AG20443 (cell line): ENCODE results near the gene TRAF2.
"Not testable (repeated sequence)": the region's sequence is repeated elsewhere in the genome, so short reads cannot be mapped to it uniquely, and the experiment has no call there.

ENCODE experiments used
- DNase-seq: peaks from one replicate; pipeline ENCODE4 v3.0.0; 2012; ENCODE audit warnings: low spot score, mixed read lengths

Gene TRAF2

GRCh38 chr9:136882109-136882946 lies 4.0 kb upstream of the TRAF2 start:
- peak; percentile 88 for DNase-seq

DNA sequence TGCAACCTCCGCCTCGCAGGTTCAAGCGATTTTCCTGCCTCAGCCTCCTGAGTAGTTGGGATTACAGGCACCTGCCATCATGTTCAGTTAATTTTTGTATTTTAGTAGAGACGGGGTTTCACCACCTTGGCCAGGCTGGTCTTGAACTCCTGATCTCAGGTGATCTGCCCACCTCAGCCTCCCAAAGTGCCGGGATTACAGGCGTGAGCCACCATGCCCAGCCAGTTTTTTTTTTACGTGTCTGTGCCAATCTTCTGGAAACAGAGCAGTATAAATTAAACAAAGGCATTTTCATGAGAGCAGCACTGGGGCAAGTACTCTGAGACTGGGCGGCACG lies 3.4 kb upstream of the TRAF2 start:
- not testable (repeated sequence) for DNase-seq

GRCh38 chr9:136883670-136884069 lies 2.6 kb upstream of the TRAF2 start:
- DNase-seq = not testable (repeated sequence)

DNA sequence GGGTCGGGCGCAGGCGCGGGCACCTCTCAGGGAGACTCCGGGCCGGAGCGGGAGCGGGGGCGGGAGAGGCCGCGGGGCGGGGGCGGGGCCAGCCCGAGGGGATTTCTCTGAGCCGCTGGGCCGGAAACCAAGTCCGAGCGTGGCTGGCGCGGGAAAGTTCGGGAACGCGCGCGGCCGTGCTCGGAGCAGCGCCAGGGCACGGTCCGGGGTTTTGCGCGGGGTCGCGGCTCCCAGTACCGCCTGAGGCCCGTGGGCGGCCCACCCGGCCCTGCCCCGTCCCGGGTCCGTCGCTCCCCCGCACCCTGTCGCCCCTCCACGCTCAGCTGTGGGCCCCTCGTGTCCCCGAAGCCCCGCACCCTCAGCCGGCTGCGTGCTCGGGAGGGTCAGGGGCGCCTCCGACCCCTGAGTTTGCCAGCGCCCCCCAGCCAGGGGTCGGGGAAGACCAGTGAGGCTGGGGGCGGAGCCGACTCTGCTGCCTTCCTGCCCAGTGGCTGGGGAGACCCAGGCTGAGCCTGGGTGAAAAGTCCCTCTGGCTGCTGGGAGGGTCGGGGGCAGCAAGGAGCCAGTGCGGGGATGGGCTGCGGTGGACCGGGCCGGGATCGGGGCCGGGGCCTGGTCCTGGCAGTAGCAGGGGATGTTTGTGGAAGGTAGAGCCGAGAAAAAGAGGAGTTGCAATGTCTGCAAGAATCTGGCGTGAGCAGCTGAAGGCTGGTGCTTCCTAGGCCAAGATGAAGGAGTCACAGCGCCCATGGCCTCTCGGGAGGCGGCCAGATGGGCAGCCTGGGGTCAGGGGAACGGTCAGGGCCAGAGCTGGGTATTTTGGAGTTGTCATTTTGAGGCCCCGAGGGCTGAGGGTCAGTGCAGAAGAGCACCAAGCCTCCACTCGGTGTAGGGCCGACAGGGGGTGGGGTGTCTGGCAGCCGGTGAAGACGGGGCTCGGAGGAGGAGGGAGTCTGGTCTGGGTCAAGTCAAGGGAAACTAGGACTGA lies 588 bp downstream of the TRAF2 start:
- peak; percentile 86 for DNase-seq

DNA sequence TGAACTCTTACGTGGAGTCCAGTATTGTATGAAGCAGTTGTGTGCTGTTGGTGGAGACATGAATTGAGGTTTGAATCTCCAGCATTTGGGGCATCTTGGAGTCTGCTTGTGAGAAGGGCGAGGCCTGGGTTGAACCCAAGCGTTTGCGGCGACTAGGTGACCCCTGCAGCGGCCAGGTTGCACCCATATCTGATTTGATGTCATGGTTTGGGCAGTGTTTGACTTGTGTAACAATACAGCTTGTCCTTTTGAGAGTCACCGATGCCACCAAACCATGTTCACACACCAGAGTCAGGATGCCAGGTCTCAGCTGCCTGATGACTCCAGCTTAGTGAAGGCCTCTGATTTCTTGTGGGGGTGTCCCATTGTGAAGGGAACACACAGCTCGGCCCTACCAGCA lies 2.1 kb downstream of the TRAF2 start:
- no peak for DNase-seq

DNA sequence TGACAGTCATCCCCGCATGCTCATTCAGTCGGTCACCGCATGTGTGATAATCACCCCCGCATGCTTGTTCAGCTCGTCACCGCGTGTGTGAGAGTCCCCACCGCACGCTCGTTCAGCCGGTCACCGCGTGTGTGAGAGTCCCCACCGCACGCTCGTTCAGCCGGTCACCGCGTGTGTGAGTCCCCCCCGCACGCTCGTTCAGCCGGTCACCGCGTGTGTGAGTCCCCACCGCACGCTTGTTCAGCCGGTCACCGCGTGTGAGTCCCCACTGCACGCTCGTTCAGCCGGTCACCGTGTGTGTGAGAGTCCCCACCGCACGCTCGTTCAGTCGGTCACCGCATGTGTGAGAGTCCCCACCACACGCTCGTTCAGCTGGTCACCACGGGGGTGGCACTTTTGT lies 3.5 kb downstream of the TRAF2 start:
- no peak for DNase-seq

- no peak for DNase-seq
These were observed 4.3 kb downstream of the TRAF2 start for GRCh38 chr9:136890661-136891060.

DNA sequence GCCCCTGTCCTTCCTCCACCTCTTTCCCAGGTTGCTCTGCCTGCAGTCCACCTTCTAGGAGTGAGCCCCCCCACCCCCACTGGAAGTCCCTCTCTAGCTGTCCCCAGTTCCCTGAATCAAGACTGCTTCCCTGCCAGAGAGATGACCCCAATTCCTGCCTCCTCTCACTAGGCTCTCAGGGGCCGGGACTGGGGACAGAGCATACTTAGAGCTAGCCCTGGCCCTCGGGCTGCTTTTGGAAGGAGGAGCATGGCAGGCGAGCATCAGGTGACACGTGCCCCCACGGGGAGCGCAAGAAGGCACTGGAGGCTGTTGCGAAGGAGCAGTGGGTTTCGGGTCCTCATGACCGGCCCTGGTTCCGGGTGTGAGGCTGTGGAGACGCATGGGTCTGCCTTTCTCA lies 9.7 kb downstream of the TRAF2 start:
- DNase-seq = no peak

DNA sequence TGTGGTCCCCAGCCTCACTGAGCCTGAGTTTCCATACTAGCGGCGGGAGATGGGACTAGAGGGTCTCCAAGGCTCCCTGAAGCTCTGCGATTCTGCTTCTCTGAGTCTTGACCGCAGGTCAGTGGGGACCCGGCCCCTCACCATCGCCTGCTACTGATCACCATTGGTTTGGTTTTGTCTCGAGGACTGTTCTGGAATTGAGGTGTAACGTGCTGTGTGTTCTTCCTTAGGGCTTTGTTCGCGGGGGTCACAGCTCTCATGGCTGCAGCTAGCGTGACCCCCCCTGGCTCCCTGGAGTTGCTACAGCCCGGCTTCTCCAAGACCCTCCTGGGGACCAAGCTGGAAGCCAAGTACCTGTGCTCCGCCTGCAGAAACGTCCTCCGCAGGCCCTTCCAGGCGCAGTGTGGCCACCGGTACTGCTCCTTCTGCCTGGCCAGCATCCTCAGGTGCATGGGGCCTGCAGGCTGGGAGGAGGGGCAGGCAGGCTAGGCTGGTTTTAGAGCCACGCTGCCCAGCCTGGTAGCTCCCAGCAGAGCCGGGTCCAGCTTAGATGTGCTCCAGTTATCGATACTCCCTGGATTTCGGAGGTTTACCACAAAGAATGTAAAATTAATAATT lies 12.3 kb downstream of the TRAF2 start:
- no peak for DNase-seq

GRCh38 chr9:136899196-136899595 lies 12.9 kb downstream of the TRAF2 start:
- DNase-seq = no peak

DNA sequence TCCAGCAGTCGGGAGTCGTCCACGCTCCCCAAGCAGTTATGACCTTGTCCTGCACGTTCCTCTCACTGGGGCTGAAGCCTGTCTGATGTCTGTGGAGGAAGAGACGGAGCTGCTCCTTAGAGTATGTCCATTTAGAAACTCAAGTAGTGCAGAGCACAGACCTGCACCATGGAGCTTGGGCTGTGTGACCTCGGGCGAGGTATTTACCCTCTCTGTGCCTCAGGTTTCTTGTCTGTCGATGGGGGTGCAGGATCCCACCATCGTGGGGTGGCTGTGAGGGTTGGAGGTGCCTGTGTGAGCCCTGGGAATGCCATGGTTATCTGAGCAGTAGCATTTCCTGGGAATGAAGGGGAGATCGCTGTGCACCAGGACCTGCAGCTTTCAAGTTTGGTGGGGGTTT lies 14.2 kb downstream of the TRAF2 start:
- no peak for DNase-seq

- DNase-seq = no peak
These were observed 14.7 kb downstream of the TRAF2 start for GRCh38 chr9:136900988-136901515.

GRCh38 chr9:136901516-136902258 lies 15.4 kb downstream of the TRAF2 start:
- DNase-seq = peak; percentile 55

GRCh38 chr9:136902259-136902821 lies 16.0 kb downstream of the TRAF2 start:
- peak; percentile 88 for DNase-seq

DNA sequence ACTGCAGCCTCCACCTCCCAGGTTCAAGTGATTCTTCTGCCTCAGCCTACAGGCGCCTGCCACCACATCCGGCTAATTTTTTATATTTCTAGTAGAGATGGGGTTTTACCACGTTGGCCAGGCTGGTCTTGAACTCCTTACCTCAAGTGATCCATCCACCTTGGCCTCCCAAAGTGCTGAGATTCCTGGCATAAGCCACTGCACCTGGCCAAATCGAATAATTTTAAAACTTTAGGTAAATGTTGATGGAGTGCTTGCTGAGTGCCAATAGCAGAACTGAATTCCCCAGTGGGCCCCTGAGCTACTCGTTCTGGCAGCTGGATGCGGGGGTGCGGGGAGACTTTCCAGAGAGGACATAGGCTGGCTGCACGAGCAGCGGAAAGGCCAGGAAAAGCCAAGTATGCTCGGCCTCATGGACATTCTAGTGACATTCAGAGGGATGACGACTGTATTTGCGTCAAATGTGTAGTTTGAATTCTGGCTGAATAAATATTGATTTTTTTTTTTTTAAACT lies 16.8 kb downstream of the TRAF2 start:
- DNase-seq = no peak

DNA sequence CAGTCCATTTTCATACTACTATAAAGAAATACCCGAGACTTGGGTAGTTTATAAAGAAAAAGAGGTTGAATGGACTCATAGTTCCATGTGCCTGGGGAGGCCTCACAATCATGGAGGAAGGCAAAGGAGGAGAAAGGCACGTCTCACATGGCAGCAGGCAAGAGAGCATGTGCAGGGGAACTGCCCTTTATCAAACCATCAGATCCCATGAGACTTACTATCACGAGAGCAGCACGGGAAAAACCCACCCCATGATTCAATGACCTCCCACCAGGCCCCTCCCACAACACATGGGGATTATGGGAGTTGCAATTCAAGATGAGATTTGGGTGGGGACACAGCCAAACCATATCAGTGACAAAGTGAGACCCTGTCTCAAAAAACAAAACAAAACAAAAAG lies 19.9 kb downstream of the TRAF2 start:
- no peak for DNase-seq

DNA sequence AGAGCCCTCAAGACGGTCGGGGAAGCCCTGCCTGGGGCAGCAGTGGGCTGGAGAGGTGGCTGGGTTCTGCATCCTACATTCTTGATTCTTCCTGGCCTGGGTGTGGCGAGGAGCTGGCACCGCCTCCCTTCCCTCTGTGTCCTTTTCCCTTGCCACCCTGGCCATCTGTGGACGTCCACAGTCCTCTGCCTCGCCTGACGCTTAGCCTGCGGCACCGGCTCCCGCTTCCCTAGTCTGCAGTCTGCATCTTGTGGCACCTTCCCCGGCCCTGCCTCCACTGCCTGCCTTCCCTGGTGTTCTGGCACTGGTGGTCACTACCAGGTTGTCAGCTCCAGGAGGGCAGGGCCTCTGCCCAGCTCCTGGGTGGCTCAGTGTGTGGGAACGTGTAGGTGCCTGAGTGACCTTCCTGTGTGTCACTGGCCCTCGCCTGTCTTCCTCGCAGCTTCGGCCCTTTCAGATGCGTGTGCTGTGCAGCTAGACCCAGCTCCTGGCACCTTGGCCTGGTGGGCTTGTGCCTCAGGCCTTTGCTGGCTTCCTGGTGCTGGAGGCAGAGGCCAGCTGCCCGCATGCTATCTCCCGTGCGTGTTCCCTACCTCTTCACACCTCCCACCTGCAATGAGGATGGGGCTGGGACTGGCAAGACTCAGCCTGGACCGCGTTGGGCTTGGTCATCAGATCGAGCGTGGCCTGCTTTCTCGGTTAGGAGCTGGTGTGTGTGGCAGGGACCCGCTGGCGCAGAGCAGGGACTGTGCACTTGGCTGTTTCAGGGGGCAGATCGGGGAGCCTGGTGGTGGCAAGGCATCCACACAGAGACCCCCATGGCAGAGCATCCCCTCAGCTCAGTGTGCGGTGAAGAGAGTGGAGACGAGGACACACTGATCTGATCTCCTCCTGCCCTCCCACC lies 20.9 kb downstream of the TRAF2 start:
- no peak for DNase-seq

DNA sequence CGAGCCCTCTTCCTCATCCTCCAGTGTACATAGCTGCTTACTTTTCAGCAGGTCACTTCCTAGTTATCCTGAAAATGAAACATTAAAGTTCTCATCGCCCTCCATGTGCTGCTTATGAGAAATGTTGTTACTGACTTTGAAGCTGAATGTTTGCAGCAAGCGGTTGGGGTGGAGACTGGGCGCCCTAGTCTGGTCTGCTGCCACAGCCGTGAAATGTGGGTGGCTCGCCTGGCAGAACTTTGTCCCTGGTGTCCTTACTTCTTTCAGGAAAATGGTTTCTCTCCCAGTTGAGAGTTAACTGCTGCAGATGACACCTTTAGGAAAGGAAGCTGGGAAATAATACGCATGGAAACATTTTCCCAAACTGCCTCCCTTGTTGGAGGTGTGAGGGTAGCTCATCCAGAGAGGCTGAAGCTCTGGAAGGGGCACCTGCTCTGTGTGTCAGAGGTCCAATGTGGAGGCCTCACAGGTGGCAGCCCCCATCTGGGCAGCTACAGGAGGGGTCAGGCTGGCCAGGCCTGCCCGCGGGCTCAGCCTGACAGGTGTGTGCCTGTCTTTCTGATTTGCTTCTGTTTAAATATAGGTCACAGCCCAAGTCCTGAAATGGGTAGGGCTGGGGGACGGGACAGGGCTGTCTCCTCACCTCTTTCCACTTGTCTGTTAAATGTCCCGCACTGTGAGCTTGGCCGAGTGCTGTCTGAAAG lies 24.0 kb downstream of the TRAF2 start:
- DNase-seq = no peak

GRCh38 chr9:136910901-136911245 lies 24.6 kb downstream of the TRAF2 start:
- no peak for DNase-seq
